Measurements from ENCODE around the gene TEX48.

The TEX48 gene

DNA sequence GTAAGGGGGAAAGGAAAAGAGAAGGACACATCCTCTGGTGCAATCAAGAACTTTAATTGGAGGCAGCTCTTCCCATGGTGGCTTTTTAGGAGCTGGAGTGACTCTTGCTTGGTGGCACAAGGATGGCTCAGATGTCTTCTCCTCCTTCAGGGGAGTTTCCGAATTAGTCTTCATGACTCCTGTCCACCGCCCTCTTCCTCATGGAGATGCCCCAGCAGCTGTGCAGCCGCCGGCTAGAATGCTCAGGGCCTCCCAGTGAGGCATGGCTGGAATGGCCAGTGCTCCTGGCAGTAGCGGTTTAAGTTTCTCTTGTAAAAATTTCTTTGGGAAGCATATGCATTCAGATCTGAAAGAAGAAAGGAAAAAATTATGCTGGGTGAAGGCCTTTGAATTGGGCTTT, 15.6 kb downstream of the TEX48 start:
- DNase-seq = no peak

DNA sequence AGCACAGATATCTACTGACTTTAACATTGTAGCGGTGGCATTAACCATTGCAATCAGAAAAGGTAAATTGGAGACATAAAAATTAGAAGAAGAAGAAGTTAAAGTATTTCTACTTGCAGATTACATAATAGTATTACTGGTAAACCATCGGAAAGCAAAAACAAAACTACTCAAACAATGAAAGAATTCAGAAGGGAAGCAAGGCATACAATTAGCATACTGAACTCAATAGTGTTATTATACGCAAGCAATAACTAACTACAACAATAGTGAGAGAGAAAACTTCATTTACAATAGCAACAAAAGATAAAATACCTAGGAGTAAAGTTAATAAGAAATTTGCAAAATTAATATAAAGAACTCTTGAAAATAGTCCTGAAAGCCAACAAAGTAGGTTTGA, 17.8 kb downstream of the TEX48 start:
- no peak for DNase-seq

DNA sequence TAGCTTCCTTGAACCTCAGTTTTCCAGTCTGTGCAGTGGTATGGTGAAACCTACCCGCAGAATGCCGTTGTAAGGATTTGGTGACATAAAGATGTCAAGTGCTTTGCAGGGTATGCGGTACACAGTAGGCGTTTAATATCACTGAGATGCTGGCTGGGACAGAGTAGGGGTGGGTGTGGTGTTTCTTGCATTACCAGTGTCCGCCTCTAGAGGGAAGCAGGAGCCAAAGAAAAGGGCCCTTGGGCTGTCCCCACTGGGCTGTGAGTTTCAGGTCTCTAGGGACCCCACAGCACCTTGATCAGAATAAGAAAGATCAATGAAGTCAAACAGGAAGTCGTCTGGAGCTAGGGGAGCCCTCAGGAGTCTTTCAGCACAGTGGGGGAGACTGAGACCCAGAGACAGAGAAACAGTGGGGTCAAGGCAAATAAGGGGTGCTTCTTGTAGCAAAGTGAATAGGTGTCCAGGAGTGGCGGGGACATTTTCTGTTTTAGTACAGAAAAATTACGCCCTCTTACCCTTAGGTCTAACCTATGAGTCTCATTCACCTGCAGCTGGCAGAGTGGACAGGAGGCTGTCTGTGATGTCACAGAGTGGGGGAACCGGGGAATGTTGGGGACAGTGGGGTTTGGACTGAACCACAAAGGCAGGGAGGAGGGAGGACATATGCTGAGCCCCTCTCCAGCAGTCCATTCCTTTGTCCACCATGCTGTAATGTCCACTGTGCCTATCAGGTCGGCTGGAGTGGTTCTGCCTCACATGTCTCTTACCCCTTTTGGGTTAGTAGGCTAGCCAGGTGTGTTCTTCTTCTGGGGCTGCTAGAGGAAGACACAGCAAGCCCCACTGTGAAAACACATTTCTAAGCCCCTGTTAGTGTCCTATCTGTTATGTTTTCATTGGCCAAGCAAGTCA, 19.7 kb downstream of the TEX48 start:
- DNase-seq = no peak

GRCh38 chr9:114657705-114658104, 24.3 kb downstream of the TEX48 start, which contains the start of gene TEX53:
TSS of gene TEX53 (minus strand) at chr9:114657805. CDS start at chr9:114657774, 31 bp downstream.
- no peak for DNase-seq

- DNase-seq = no peak
These were observed 25.7 kb downstream of the TEX48 start for GRCh38 chr9:114656301-114656700.

DNA sequence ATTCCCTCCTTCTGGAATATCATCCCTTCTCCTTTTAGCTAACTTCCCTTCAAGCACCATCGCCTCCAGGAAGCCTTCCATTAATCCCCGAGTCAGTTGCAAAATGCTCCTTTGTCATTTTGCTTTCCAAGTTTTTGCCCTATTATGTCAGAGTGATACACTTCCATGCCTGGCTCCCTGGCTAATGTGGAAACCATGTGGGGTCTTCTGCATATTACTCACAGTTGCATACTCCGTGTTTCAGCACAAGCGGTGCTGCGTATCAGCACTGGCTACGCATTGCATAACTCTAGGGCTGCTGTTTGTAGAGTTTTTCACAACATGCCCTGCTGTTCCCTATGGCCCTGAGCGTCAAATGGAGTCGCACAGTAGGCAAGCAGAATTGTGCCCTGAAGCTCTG, 26.3 kb downstream of the TEX48 start:
- no peak for DNase-seq

- DNase-seq = peak; percentile 42
These were observed 28.3 kb downstream of the TEX48 start for GRCh38 chr9:114653556-114654159.

DNA sequence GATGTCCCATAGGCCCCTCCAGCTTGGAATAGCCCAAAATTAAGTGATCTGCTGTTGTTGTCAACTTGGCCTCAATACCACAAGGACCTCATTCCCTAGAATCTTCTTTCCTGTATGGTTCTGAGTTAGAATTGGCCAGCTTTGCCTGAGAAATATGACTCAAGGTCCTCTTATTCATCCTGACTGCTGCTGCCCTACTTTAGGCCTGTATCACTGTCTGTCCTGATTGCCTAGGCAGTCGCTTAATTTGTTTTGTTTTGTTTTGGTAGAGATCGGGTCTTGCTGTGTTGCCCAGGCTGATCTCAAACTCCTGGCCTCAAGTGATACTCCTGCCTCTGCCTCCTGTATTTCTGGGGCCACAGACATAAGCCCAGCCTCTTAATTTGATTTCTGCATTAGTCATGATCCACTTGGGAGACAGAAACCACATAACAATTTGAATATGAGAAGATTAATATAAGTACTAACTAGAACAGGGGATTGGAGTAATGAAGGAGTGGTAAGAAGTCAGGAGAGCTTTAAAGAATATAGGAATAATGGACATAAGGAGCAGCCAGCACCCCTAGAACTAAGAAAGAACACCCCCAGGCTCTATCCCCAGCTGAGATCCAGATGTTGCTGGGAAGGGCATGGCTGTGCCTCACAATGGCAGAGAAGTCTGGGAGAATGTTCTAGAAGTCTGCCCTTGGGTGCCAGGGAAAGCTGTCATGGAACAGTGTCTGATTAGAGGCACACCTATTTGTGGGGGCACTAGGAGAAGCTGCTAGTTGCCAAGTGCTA, 29.0 kb downstream of the TEX48 start:
- no peak for DNase-seq

- DNase-seq = no peak
These were observed 38.1 kb downstream of the TEX48 start for GRCh38 chr9:114643896-114644295.

GRCh38 chr9:114643001-114643400, 39.0 kb downstream of the TEX48 start:
- DNase-seq = no peak

DNA sequence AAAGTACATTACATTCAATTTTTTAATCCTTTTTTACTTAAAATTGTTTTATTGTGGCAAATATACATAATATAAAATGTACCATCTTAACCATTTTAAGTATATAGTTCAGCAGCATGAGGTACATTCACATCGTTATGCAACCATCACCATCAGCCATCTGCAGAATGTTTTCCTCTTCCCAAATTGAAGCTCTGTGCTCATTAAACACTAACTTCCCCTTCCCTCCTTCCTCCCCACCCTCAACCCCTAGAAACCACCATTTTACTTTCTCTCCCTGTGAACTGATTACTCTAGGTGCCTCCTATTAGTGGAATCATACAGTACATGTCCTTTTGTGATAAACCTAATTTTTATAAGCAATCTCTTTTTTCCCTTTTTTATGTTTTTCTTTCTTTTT, 40.0 kb downstream of the TEX48 start:
- DNase-seq = no peak

DNA sequence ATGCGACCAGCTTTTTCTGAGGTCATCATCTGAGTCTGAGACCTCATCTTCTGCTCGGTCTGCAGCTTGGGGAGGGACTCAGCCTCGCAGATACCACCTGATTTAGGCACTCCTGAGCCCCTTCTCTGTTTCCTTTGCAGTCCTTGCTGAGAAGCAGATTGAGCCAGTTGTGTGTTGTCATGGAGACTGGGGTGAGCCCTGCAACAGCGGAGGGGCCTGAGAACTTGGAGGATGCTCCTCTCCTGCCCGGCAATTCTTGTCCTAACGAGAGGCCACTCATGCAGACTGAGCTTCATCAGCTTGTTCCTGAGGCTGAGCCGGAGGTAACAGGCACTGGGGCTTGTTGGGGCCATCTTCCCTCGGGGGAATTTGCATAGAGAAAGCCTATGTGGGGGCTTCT, 43.6 kb downstream of the TEX48 start:
- DNase-seq = no peak

GRCh38 chr9:114634387-114634786, 47.6 kb downstream of the TEX48 start:
- DNase-seq = no peak

DNA sequence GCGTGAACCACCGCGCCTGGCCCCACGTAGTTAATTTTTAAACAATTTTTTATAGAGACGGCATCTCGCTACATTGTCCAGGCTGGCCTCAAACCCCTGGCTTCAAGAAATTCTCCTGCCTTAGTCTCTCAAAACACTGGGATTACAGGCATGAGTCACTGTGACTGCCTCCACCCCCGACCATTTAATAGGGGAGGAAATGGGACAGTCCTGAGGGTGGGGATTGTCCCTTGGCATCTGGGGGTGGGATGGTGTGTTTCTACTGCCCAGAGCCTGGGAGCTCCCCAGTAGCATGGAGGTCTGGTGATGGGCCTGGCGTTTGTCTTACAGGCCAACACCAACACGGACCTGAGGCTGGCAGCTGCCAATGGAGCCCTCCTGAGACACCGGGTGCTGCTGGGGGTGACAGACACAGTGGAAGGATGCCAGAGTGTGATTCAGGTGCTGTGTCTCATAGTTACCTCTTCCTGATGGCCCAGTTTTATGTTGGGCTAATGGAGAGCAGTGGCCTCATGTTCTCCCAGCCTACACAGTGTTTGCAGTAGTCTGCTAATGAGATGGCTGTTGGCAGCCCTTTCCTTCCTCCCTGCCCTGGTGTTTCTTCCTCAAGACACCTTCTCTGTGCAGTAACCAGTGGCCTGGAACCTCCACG, 48.4 kb downstream of the TEX48 start:
- no peak for DNase-seq

- no peak for DNase-seq
These were observed 50.8 kb downstream of the TEX48 start for GRCh38 chr9:114631166-114631565.

GRCh38 chr9:114629563-114630090, 52.4 kb downstream of the TEX48 start:
- no peak for DNase-seq

DNA sequence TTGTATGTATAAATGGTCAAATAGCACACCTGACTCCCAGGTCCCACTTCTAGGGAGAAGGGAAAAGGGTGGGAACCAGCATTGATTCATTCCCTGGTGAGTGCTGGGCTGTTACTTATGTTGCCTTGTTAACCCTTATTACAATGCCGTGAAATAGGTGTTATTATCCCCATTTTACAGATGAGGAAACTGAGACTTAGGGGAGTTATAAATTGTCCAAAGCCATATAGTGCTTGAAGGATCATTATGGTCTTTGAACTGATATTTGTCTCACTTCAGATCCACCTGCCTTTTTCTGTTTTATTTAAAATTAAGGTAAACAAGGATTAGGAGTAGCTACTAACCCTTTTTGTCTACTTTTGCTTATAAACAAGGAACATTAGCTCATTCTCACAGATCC, 54.4 kb downstream of the TEX48 start:
- no peak for DNase-seq

GRCh38 chr9:114626415-114627020, 55.5 kb downstream of the TEX48 start:
- DNase-seq = no peak

GRCh38 chr9:114624677-114625076, 57.3 kb downstream of the TEX48 start:
- no peak for DNase-seq

DNA sequence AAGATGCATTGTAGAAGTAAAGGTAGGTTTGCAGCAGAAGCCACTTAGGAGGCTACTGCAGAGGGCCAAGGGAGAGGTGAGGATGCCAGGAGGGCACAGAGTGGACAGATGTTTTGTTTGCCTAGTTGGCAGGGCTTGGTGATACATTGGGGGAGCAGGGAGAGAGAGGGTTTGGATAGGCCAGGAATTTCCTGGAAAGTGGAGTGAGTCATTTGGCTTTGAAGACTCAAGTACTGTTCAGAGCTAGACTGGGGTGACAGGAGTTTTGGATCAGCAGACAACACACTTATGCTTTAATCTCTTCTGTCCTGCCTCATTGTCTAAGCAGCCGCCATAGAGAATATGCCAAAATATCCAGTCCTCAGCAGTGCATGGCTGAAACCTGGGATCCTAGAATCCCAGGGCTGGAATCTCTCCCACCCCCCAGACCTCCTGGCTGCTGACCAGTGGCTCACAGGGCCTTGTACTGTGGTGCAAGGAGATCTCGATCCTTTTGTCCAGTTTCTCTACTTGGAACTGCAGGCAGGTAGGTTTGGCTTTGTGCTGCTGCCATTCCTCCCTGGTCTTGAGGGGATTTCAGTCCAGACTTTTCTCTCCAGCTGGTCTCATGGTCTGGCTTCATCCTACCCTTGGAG, 59.9 kb downstream of the TEX48 start:
- DNase-seq = no peak

DNA sequence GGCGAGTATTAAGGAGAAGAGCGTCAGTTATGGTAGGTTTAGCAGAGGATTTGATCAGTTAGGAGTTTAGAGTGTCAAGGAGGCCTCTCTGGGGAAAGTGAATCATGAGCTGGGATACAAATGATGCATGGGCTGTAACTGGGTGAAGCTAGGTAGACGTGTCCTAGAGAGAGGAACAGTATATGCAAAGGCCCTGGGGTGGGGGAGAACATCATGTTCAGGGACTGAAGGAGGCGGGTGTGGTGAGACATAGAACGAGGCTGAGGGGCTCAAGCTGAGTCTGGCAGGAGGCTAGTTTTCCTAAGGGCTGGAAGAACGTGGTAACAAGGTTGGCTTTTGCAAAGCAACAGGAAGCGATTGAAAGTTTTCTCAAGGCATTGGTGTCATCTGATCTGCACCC, 60.4 kb downstream of the TEX48 start:
- no peak for DNase-seq

All from DMS 273 treated with DMSO at 0.1 percent for 48 hours (cell line).